HepG2 (cell line): Measurements from ENCODE around the gene LTB4R. TPM values are rescaled to one million over a fixed set of nuclear protein-coding genes. Genes with fewer than 3 reads are reported as not detected.

Source experiments
- HHEX ChIP-seq: IDR thresholded peaks from 2 replicates; pipeline ENCODE4 v1.6.1; 2016; ENCODE audit warnings: control low read depth
- HIC2 ChIP-seq: sonication (generic); formaldehyde crosslinking; IDR thresholded peaks from 2 replicates; pipeline ENCODE4 v1.9.0; 2022; ENCODE audit warnings: low read depth, missing genetic modification reagents
- HMGXB4 ChIP-seq, 2 experiments: sonication (generic) in 1 of 2; formaldehyde crosslinking in 1 of 2; IDR thresholded peaks; 2 replicates each; pipeline versions ENCODE4 v1.4.0 to v1.6.1; 2018 to 2020; ENCODE audit warnings: missing genetic modification reagents in 2 of 2, borderline replicate concordance in 1 of 2, low read depth in 1 of 2, mild to moderate bottlenecking in 1 of 2, missing biosample characterization in 1 of 2
- PRMT3 ChIP-seq: sonication (generic); formaldehyde crosslinking; IDR thresholded peaks from 2 replicates; pipeline ENCODE4 v1.8.1; 2022; ENCODE audit warnings: low read depth, mild to moderate bottlenecking, moderate library complexity, missing genetic modification reagents, borderline replicate concordance
- REL ChIP-seq: sonication (generic); formaldehyde crosslinking; conservative IDR thresholded peaks from 2 replicates; pipeline ENCODE4 v1.8.0; 2022; ENCODE audit warnings: mild to moderate bottlenecking, missing genetic modification reagents, moderate library complexity
- ZBED4 ChIP-seq: sonication (generic); formaldehyde crosslinking; IDR thresholded peaks from 2 replicates; pipeline ENCODE4 v1.4.0; 2020; ENCODE audit warnings: missing genetic modification reagents, borderline replicate concordance
- ZNF263 ChIP-seq: sonication (generic); formaldehyde crosslinking; IDR thresholded peaks from 2 replicates; pipeline ENCODE4 v1.4.0; 2020; ENCODE audit warnings: missing genetic modification reagents
- ZNF414 ChIP-seq: sonication (generic); formaldehyde crosslinking; IDR thresholded peaks from 2 replicates; pipeline ENCODE4 v1.5.0; 2020; ENCODE audit warnings: missing genetic modification reagents
- ZNF563 ChIP-seq: sonication (generic); formaldehyde crosslinking; IDR thresholded peaks from 2 replicates; pipeline ENCODE4 v1.8.0; 2022; ENCODE audit warnings: mild to moderate bottlenecking, moderate library complexity, missing genetic modification reagents
- ZNF646 ChIP-seq: sonication (generic); formaldehyde crosslinking; IDR thresholded peaks from 2 replicates; pipeline ENCODE4 v1.9.0; 2021; ENCODE audit warnings: mild to moderate bottlenecking, missing genetic modification reagents
- ZNF737 ChIP-seq: sonication (generic); formaldehyde crosslinking; IDR thresholded peaks from 2 replicates; pipeline ENCODE4 v1.5.0; 2020; ENCODE audit warnings: missing genetic modification reagents, mild to moderate bottlenecking, borderline replicate concordance
- ZNF740 ChIP-seq: sonication (generic); formaldehyde crosslinking; IDR thresholded peaks from 2 replicates; pipeline ENCODE4 v1.4.0; 2020; ENCODE audit warnings: missing genetic modification reagents
- polyA plus RNA-seq, 8 experiments: library from polyadenylated mRNA; depleted of rRNA in 3 of 8; stranded (reverse) in 7 of 8; unstranded in 1 of 8; fragments of >200 nt; fragmentation: Illumina TruSeq in 4 of 8; extraction: Trizol in 4 of 8; gene quantifications; 2 replicates each; pipeline versions ENCODE4 v1.2.1 to v1.2.3, GENCODE V29; 2011 to 2016; ENCODE audit warnings: low read depth in 4 of 8, missing spikeins in 1 of 8, mixed read lengths in 1 of 8; ENCODE audit not compliant: insufficient read depth in 1 of 8
- total RNA-seq, 5 experiments: library from RNA; depleted of rRNA; stranded (reverse); fragments of >200 nt; fragmentation: Illumina TruSeq; extraction: Trizol; gene quantifications; 2 replicates each; pipeline ENCODE4 v1.2.3, GENCODE V29; 2016; ENCODE audit warnings: low read depth in 1 of 5

The LTB4R gene
- total and polyA plus RNA-seq, 2 of the 13 experiments (the other 11 are each of a cell fraction or from before 2014, with no cell fraction given) = 3.2 to 8.2 TPM

GRCh38 chr14:24330973-24331674, 19.8 kb downstream of the LTB4R start (continued):
- TF ChIP-seq ZBED4 (CRISPR knock-in tag) = no peak
- TF ChIP-seq ZNF646 (CRISPR knock-in tag) = no peak
- no peak for TF ChIP-seq REL (CRISPR knock-in tag)
- no peak for TF ChIP-seq HHEX
- TF ChIP-seq HIC2 (CRISPR knock-in tag) = peak; percentile 49; the same call in 1 of the 2 replicates
- no peak for TF ChIP-seq PRMT3
- no peak for TF ChIP-seq ZNF563 (CRISPR knock-in tag)
- TF ChIP-seq HMGXB4 (CRISPR knock-in tag; IDR thresholded peaks at IDR 0.05; ENCODE audit: borderline replicate concordance in 1 of 2, low read depth in 1 of 2) = no peak
- TF ChIP-seq ZNF263 (CRISPR knock-in tag) = peak; percentile 97
- no peak for TF ChIP-seq ZNF414 (CRISPR knock-in tag)
- TF ChIP-seq ZNF740 (CRISPR knock-in tag) = no peak
- TF ChIP-seq ZNF737 (CRISPR knock-in tag) = 0 out of 2 replicates have a peak, but pooled peaks have one; percentile 81
